Measurements from ENCODE around the gene SPRR2E. TPM values are rescaled to one million over a fixed set of nuclear protein-coding genes. Genes with fewer than 3 reads are reported as not detected.
"Not testable (repeated sequence)": the region's sequence is repeated elsewhere in the genome, so short reads cannot be mapped to it uniquely, and the experiment has no call there.

SPRR2E gene
- polyA plus RNA-seq, 6 donors from 2014 or later = not detected

DNA sequence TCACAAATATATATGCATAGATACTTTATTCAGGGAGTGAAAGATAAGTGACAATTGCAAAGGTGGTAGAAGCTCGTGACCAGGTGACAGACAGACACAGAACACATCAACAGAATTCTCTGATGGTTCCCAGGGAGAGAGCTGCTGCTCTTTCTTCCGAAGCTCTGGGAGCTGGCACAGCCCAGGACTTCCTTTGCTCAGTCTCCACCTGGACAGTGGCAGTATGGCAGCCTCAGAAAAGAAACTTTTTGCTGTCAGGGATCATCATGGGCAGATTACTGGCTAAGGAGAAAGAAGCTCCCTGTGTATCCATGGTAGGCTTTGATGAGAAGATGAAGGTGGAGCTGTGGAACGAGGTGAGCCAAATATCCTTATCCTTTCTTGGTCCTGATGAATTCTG lies 38.2 kb downstream of the SPRR2E start:
- Mint-ChIP-seq H3K27me3 (peaks cover 61 to 75% (median 72%) of the 10 kb centered on the region in 3 donors), H3K9me3 (peaks cover 0 to 13% (median 1%) of the 10 kb centered on the region in 7 donors)
- not testable (repeated sequence) for DNase-seq; H3K4me3 Mint-ChIP-seq; H3K4me1 Mint-ChIP-seq; H3K27ac Mint-ChIP-seq; H3K36me3 Mint-ChIP-seq; ATAC-seq (ENCODE audit: low read depth in 2 of 2)

GRCh38 chr1:153049211-153049610 lies 45.1 kb downstream of the SPRR2E start:
- Mint-ChIP-seq H3K4me3 (no peak overlapping the region), H3K9me3 (peaks cover 0 to 13% (median 4%) of the 10 kb centered on the region in 7 donors), H3K27me3 (peaks cover 38 to 65% (median 59%) of the 10 kb centered on the region in 3 donors), H3K27ac (no peak overlapping the region), H3K36me3 (no peaks in the 10 kb centered on the region), H3K4me1 (no peaks in the 10 kb centered on the region)
- DNase-seq = no peak
- ATAC-seq (ENCODE audit: low read depth in 2 of 2) = no peak

Other genes with a start within 250 kb of the SPRR2E start
- not detected for gene LCE7A, start 234.5 kb downstream of the SPRR2E start, polyA plus RNA-seq (ENCODE audit: low read depth in 6 of 6)
- not detected for gene SMCP, start 216.2 kb downstream of the SPRR2E start, polyA plus RNA-seq (ENCODE audit: low read depth in 6 of 6)
- gene IVL, start 186.0 kb downstream of the SPRR2E start, polyA plus RNA-seq (ENCODE audit: low read depth in 6 of 6) = not detected
- not detected for gene SPRR5, start 147.3 kb downstream of the SPRR2E start, polyA plus RNA-seq (ENCODE audit: low read depth in 6 of 6)
- not detected for gene SPRR4, start 123.9 kb downstream of the SPRR2E start, polyA plus RNA-seq (ENCODE audit: low read depth in 6 of 6)
- not detected for gene SPRR1A, start 110.4 kb downstream of the SPRR2E start, polyA plus RNA-seq (ENCODE audit: low read depth in 6 of 6)
- gene SPRR3, start 92.8 kb downstream of the SPRR2E start, polyA plus RNA-seq (ENCODE audit: low read depth in 6 of 6) = not detected
- not detected for gene SPRR1B, start 63.3 kb downstream of the SPRR2E start, polyA plus RNA-seq (ENCODE audit: low read depth in 6 of 6)
- gene SPRR2D, start 53.4 kb downstream of the SPRR2E start, polyA plus RNA-seq (ENCODE audit: low read depth in 6 of 6) = not detected
- not detected for gene SPRR2A, start 37.0 kb downstream of the SPRR2E start, polyA plus RNA-seq (ENCODE audit: low read depth in 6 of 6)
- not detected for gene SPRR2B, start 22.9 kb downstream of the SPRR2E start, polyA plus RNA-seq (ENCODE audit: low read depth in 6 of 6)
- gene SPRR2F, start 19.0 kb upstream of the SPRR2E start, polyA plus RNA-seq (ENCODE audit: low read depth in 6 of 6) = not detected
- not detected for gene SPRR2G, start 56.4 kb upstream of the SPRR2E start, polyA plus RNA-seq (ENCODE audit: low read depth in 6 of 6)
- gene LELP1, start 108.9 kb upstream of the SPRR2E start, polyA plus RNA-seq (ENCODE audit: low read depth in 6 of 6) = not detected
- gene PRR9, start 123.1 kb upstream of the SPRR2E start, polyA plus RNA-seq (ENCODE audit: low read depth in 6 of 6) = not detected
- not detected for gene LORICRIN, start 165.2 kb upstream of the SPRR2E start, polyA plus RNA-seq (ENCODE audit: low read depth in 6 of 6)
- not detected for gene PGLYRP3, start 218.4 kb upstream of the SPRR2E start, polyA plus RNA-seq (ENCODE audit: low read depth in 6 of 6)

Measured in naive B cell (primary cell).